Cortex of kidney (tissue), 1 donor: Measurements from ENCODE around the gene CISH.

Experiments
- DNase-seq: peaks from one replicate; lab custom pipeline; 2025; lab: John Stamatoyannopoulos, UW

CISH gene

DNA sequence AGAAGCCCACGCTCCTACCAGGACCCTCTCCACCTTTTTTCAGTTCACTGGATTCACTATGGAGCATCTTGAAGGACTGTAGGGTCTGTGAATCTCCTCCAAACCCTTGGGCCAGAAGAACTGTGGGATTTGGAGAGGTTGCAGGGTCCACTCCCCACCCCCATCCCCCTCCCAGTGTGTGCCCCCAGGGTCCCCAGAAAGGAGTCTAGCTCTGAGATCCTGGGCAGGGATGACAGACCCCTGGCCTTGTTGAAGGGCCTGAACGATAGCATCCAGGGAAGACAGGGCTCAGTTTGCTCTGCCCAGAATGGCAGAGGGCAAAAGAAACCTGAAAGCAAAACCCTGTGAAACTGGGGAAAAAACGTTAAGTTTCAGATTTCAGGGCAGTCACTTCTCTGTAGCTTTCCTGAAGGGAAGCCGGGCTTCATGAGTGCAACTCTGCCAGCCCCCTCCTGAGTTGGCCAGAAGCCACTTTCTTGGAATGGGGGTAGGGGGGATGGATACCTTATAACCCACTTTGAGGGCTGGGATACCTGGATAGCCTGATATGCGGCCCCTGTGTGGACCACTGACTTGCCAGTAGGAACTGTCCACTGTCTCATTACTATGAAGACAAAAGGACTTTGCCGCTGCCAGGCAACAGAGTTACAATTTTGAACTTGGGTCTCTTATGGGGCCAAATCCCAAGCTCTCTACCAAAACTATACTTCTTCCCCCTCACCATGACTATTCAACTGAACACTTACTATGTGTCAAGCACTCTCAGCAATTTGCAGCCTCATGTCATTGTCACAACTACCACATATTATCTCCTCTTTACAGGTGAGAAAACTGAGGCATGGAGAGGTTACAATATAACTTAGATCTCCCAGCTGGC, 1.6 kb upstream of the CISH start:
- no peak for DNase-seq

DNA sequence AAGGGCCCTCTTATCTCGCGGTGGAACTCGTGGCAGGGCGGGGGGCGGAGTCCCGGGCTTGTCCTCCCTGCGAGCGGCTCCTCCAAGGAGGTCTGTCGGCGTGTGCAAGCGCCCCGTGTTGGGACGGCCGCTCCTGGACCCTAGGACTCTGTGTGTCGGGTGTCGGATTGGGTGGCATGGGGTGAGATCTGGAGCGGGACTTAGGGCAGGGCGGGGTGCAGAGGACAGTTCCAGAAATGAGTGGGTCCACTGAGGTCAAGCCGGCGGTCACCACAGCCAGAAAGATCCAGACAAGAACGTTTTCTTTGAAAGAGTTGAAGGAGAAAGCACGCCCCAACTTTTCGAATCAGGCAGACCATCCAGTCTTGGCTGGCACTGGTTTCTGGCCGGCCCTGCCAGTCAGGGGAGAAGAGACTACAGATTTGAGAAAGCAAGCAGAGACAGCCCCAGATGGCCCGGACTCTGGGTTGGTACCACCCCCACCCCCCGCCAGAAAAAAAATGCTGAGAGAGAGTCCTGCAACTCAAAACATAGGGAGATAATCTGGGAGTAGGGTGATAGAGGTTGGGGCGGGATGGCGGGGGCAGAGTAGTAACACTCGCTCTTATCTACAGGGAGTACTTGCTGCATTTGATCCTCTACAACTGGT, 784 bp upstream of the CISH start:
- no peak for DNase-seq

DNA sequence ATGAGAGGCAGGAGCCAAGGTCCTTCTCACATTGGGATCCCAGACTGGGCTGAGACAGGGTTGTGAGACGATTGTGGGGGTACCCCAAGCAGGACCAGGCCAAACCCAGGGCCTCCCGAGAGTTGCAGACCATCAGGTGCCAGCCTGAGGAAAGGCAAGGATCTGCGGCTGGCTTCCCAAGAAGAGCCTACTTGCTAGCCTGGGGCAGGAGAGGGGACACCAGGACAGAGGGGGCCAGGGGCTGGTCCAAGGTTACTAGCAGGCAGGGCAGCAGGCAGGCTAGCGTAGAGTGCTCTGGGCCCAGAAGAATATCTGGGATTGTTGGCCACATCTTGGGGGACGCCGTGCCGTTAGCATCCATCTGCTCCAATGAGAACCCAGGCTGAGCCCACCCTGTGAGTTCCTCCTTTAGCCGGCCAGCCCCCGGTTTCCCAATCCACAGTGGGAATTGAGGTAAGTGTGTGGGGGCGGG, 546 bp downstream of the CISH start:
- no peak for DNase-seq

DNA sequence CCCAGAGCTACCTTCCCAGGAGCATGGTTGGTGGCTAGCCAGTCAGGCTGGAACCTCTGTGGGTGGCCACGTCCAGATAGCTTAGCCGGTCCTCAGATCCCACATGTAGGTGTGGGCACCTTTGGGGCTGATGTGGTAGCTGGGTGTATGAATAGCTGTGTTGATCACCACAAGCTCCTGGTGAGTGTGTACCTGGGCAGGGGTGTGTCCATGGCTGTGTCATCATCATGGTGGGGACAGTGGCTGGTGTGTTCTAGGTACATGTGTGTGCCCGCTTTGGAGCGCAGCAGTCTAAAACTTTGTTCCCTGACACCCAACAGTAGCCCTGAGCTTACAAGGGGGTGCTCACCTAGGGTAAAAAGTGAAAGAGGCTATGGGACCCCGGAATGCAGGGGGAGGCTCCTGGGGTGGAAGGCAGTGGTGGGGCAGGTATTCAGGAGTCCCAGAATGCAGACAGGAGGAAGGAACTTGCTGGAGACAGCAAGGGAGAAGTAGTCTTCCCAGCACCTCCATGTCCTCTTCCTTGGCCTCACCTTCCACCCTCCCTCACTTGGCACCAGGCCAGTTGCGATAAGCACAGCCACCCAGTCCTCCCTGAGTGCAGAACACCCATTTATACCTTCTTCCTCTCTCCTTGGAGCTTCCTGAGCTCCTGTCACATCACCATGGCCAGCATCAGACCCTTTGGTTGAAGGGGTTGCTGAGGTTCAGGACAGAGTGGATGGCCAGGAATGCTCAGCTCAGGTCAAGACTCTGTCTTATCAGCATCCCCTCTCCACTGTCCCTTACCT, 1.2 kb downstream of the CISH start:
- no peak for DNase-seq

DNA sequence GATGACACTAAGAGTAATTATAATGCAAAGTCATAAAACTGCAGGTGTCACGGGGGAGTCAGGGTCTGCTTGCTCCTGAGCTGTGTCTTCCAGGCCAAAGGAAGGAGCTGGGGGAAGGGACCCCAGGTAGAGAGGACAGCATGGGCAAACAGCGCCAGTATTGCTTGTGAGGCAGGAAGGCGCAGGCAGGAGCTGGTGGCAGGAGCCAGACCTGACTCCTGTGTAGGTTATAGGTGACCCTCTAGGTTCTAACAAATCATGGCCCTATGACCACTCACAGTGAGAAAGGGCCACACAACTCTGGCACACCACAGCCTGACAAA, 1.9 kb downstream of the CISH start:
- no peak for DNase-seq

DNA sequence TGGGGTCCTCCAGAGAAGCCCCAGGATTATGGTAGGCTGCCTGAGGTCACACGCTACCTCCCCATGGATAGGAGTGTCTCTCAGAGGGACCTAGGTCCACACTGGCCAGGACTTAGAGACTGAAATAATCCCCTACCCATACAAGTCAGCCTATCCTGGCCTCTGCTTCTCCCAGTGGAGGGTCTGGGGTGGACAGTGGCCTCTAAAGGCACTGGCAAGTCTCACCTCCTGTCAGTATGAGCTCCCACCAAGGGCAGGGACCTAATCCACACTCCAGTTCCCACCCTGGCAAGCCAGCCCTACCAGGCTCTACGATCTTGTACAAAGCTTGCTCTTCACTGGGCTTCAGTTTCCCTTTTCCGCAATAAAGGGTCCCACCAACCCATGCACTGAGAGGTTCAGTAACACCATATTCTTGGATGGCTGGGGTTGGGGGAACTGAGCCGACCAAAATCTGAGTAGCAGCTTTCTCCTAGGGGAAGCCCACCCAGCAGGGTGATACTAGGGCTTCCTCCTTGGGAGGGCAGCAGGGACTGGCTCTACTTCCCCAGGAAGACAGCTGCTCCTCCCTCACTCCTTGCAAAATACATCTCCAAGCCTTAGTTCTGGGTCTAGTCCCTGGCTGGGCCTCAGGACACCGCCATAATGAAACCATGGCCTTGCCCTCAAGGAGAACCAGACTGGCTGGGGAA, 2.4 kb downstream of the CISH start:
- DNase-seq: no peak

DNA sequence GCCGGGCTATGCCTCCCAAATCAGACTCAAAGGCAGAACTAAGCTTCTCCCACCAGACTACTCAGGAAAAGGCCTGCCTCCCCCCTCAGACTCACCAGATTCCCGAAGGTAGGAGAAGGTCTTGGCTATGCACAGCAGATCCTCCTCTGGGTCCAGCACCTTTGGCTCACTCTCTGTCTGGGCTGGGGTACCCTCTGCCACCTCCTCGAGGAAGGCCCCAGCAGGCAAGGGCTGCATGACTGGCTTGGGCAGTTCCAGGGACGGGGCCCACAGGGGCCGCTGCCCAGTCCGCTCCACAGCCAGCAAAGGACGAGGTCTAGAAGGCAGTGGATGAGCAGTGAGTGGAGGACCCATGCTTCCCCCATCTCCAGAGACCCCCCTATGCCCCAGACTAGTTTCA, 3.3 kb downstream of the CISH start:
- DNase-seq: no peak

DNA sequence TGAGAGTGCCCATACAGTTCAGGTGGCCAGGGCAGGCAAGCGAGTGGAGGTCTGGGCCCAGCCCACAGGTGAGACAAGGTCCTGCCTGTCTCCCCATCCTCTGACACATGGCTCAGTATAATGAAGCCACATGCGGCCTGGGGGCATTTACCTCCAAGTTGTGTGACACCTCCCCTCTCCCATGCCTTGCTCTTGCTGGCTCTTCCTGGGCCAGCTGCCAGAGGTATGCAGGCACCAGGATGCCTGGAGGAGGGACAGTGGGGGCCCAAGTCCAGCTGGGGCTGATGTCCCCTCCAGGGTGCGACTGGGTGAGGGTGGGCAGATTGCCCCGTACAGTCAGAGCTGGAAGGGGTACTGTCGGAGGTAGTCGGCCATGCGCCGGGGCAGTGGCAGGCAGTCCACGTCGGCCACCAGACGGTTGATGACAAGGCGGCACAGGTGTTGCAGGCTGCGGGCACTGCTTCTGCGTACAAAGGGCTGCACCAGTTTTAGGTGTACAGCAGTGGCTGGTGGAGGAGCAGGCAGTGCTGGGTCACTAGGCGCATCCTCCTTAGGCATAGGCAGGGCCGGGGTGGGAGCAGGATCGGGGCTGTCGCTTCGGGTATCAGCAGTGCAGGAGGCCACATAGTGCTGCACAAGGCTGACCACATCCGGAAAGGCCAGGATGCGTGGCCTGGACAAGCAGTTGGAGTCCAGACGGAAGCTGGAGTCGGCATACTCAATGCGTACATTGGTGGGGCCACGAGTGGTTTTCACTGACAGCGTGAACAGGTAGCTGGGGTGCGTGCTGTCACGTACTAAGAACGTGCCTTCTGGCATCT, 4.1 kb downstream of the CISH start:
- no peak for DNase-seq

DNA sequence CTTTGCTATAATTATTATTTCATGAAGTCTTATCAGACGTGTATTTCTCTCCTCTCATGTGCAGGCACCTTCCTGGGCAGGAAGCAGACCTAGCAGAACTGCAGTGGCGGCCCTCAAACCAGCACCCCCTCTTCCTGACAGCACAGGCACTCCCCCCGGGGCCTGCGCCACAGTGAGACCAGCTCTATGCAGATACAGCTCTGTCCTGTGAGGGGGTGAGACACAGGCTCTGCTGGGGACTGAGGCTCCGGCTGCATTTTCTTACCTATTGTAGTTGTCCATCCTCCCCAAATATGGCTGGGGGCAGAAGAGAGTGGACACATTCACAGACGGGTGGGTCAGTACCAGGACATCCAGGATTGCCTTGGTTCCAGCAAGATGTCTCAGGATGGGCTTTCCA, 5.0 kb downstream of the CISH start:
- DNase-seq: no peak

DNA sequence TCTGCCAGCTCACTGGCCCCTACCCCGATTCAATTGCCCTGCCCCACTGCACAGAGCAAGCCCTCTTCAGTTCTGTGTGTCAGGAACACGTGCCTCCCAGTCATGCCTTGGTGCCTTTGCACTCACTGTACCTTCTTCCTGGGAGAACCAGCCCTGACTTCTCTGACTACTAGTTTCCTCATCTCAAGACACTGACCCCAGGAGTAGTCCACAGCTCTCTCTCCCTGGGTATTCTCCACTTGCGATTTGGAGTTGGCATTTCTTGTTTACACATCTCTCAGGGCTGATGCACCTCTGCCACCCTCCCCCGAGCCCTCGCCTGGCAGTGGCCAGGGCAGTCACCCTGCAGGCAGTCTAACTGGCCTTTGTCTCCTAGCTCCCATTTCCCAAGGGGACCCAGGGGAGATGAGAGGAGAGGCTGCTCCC, 5.7 kb downstream of the CISH start:
- no peak for DNase-seq

DNA sequence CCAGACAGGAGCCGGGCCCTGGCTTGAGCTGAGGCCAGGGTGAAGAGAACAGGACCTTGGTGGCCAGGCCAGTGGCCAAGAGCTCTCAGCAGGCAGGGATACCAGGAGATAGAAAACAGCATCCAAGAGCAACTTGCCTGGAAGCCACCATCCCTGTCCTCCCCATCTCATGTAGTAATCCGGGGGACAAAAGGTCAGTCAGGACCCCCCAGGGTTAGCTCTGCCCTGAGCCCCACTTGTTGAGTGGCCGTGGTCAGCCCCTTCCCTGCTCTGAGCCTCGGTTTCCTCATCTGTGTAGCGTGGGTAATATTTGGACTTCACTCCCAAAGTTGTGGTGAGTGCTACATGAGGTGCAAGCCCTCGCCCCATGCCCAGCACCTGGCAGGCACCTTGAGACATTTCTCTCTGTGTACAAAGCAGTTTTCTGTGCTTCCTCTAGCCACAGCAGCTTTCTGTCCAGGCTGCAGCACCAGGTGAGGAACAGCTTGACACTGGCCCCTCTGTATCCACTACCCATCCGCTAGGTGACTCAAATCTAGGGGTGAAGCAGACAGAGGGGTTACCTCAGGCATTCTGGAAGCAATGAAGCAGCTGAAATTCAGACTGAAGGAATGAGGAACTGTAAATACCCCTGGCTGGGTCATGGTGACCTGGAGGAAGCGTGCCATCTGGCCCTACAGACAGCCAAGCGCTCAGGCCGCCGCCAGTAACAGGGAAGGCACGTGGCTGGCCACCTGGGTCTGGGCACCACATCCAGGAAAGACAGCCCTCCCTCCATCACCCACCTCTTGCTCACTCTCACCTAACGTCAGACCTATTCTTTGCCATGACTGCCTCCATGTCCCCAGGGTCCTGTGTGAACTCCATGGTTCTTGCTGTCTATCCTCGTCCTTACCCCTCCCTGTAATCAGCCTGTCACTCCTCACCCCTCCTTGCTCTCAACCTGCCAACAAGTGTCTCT, 6.7 kb downstream of the CISH start:
- no peak for DNase-seq

DNA sequence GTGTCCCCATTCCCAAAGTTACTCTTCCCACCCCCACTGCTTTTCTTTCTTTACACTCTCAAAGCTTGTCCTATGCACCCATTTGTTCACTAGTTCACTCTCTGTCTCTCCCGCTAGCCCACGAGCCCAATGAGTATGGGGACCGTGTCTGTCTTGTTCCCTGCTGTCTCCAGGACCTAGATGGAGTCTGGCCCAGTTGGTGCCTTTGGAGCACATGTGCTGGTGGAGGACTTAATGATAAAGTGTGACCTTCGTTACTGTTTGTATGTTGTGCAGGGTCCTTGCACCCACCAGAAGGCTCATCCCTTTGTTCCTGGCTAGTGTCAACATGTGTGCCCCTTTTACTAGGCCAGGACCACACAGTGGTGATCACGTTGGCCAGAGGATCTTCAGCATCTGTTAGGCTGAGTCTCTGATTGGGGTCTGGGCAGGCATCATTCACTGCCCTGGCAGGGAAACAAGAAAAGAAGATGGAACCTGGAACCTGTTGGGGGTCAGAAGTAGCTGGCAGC, 7.4 kb downstream of the CISH start:
- no peak for DNase-seq

DNA sequence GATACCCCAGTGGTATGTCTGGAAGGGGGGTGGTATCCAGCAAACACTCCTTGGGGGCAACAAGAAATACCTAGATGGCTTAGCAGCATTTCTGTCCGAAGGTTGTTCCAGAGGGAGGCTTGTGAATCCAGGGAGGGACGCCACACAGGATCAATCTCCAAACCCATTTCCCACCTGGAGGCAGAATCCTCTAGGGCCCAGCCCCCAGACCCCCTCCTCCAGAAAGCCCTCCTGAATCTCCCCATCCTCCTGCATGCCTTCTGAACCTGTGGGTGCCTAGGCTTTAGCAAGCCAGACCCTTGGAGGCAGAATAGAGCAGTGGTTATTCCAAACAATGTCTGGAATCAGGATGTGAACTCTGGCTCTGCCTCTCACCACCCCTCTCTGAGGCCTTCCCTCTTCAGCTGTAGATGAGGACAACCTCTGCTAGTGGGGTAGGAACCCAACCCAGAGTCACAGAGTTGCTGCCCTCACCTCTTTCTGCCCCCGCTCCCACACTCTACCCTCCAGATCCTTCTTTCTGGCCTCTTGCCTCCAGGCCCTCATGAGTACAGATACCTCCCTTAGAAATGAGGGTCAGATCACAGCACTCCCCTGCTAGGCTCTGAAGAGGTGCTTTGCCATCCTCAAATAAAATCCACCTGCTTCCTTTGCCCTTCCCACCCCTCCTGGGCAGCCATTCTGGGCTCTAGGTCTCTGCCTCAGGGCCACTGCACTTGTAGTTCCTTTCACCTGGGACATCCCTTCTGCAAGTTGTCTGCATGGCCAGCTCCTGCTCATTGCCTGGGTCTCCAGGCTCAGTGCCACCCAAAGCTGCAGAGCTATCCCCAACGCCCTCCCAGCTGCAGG, 8.1 kb downstream of the CISH start:
- DNase-seq: no peak

DNA sequence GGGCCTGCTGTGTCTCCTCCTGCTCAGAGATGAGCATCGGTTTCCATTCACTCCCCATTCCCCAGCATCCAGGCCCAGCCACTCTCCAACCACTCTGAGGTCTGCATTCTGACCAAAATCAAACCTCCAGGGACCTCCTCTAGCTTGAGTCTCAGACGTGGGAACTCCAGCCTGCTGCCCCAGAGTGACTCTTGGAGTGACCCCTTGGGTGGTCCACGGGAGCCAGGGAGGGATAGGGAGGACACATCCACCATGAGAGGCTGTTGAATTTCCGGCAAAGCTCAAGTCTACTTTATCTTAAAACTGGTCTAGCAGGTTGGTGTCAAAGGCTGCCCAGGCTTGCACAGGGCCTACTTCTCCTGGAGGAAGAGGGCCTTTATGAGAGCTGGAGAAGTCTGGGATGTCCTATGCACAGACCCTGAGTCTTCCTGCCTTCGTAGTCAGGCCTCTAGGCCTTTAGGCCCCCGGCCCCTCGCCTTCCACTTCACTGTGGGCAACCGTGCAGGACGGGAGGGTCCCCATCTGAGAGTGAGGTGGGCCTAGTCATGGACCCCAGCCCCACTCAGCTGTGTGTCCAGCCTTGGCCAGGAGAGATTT, 8.9 kb downstream of the CISH start:
- no peak for DNase-seq

DNA sequence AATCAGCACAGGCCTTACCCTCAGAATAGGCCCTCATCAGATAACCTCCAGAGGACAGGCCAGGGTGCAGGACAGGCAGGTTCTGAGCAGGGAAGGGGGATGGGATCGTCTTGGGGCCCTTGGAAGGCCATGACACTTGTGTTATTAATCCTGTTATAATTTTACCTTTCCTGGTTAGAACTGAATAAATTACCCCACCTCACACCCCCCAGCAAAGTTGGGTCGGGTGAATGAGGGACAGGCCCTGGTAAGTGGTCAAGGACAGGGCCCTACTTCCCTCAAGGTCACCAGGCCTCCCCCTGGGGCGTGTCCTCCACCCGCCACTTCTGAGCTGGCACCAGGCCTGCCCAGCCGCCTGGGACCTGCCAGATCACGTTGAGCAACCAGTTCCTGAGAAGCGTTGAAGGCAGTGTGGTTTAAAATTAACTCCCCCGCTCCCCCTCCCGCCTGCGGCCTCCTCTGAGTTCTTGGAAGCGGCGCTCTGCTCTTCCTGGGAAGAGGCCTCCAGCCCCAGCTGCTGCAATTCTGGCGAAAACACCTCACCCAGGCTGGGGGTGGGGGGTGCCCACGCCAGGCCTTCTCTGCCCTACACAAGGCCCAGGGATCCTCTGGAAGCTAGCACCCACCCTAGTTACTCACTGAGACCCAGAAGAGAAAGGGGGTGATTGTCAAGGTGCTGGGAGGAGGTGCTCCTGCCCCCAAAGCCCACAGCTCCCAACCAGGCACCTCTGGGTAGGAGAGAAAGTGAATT, 10.6 kb downstream of the CISH start:
- peak; percentile 70 for DNase-seq

DNA sequence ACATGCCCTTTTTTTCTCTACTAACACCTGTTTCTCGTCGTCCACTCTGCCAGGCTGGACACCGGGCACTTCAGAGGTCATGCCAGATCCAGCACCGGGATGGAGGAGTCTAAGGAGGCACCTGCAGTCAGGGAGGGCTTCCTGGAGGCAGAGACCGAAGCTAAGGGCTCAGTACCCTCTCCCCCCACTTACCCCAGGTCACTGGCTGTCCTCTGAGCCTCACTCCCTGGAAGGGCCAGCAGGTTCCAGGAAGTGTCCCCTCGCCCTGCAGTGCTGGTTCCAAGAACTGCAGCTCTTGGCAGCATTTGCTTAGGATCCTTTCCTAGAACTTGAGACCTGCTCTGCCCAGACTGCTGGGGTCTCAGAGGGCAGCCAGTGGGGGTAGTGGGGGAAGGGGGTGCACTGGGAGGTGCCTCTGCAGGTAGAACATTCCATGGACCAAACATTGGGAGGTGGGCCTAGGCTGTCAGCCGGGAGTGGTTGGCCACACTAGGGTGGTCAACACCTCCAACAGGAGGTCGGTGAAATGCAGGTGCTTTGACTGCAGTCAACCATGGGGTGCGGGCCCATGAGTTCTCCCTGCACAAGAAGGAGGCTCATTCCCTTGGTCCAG, 11.3 kb downstream of the CISH start:
- DNase-seq: no peak

DNA sequence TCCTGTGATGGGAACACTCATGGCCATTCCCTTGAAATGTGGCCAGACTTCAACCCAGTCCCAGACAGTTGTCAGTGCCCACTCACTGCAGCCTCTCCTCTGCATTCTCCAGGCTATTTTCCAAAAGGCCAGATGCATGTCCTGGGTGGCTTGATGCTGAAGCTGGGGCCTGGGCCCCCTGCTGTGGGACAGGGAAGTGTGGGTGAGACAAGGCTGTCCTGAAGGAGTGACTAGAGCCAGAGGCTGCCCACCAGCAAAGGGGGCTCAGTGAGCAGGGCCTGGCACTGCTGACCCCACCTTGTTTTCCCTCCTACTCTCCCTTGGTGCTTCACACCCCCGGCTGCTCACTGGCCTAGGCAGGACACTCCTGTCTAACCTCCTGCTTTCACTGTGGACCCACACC, 11.9 kb downstream of the CISH start:
- DNase-seq: no peak
